K562 (cell line): Measurements from ENCODE around the gene VPREB3. TPM values are rescaled to one million over a fixed set of nuclear protein-coding genes. Genes with fewer than 3 reads are reported as not detected.

Experiments
- ATAC-seq: fragments of 200-7000 bp; cut with Tn5 transposase; 3 replicates; pipeline ENCODE4 v1.9.1; 2020; ENCODE audit warnings: moderate library complexity
- BruUV-seq: library from RNA; stranded (reverse); fragments of 400-500 nt; replicated peaks from 2 replicates; lab custom pipeline; 2021; lab: Mats Ljungman, UMichigan
- CTCF ChIA-PET: fragments of 300-600 bp; formaldehyde crosslinking; extraction: SDS; loops from one replicate; lab custom pipeline; 2021; ENCODE audit warnings: low intra/inter-chr PET ratio; lab: Yijun Ruan, JAX
- POLR2A ChIA-PET: fragments of 300-600, 350-650 bp; sonication (Branson Sonifier 250); formaldehyde crosslinking; extraction: SDS; loops from one replicate; lab custom pipeline; 2021; ENCODE audit warnings: antibody characterized with exemption, inconsistent platforms; lab: Yijun Ruan, JAX
- DNase-seq, 4 experiments: peaks; one replicate each; pipeline versions ENCODE4 v3.0.0 to v3.0.0-alpha.2; 2011 to 2018; ENCODE audit warnings: low spot score in 3 of 4, mixed read lengths in 3 of 4; ENCODE audit errors: extremely low read depth in 1 of 4
- FAIRE-seq: peaks from 2 replicates; lab custom pipeline; 2011; peaks lifted over from hg19 to GRCh38; lab: Jason Lieb, UNC
- H2AFZ ChIP-seq: 2 replicates; pipeline ENCODE4 v1.6.0; 2011; ENCODE audit warnings: low read depth, low read length, control low read depth, inconsistent platforms
- H3K27ac ChIP-seq: fragments of 200-600 bp; 3 replicates; pipeline ENCODE4 v1.8.0; 2011; ENCODE audit warnings: low read depth, mild to moderate bottlenecking, control low read depth, inconsistent platforms, low read length, moderate library complexity, mixed read lengths; ENCODE audit errors: extremely low read depth
- H3K27me3 ChIP-seq, 2 experiments: fragments of 300-600 bp in 1 of 2; 2 replicates in 1 of 2; 3 replicates in 1 of 2; pipeline versions ENCODE4 v1.6.0 to v1.8.0; 2011; ENCODE audit warnings: inconsistent platforms in 2 of 2, low read length in 2 of 2, mild to moderate bottlenecking in 1 of 2, mixed read lengths in 1 of 2, moderate library complexity in 1 of 2; ENCODE audit not compliant: control insufficient read depth in 2 of 2, insufficient read depth in 2 of 2
- H3K36me3 ChIP-seq: fragments of 300-600 bp; 3 replicates; pipeline ENCODE4 v1.8.0; 2011; ENCODE audit warnings: mild to moderate bottlenecking, low read length, inconsistent platforms; ENCODE audit not compliant: control insufficient read depth, insufficient read depth
- H3K4me1 ChIP-seq, 2 experiments: fragments of 200-600 bp in 1 of 2; replicated peaks in 1 of 2; 2 replicates in 1 of 2; 3 replicates in 1 of 2; pipeline versions ENCODE4 v1.5.1 to v1.8.0; 2011; ENCODE audit warnings: inconsistent platforms in 2 of 2, low read length in 2 of 2, mild to moderate bottlenecking in 1 of 2, mixed read lengths in 1 of 2, moderate library complexity in 1 of 2; ENCODE audit not compliant: control insufficient read depth in 2 of 2, insufficient read depth in 2 of 2
- H3K4me2 ChIP-seq: 2 replicates; pipeline ENCODE4 v1.6.1; 2011; ENCODE audit warnings: low read length, control low read depth, inconsistent platforms, mixed read lengths; ENCODE audit not compliant: insufficient read depth
- H3K4me3 ChIP-seq: fragments of 200-600 bp; sonication (generic), shearing (Covaris generic); 2 replicates; pipeline ENCODE4 v1.5.1; 2016; ENCODE audit warnings: control low read depth, inconsistent platforms
- H3K79me2 ChIP-seq: fragments of 200-600 bp; 3 replicates; pipeline ENCODE4 v1.8.0; 2011; ENCODE audit warnings: low read length, inconsistent platforms; ENCODE audit not compliant: control insufficient read depth, insufficient read depth
- H3K9ac ChIP-seq, 2 experiments: 2 replicates each; pipeline versions ENCODE4 v1.6.0 to v1.6.1; 2011; ENCODE audit warnings: low read depth in 2 of 2, low read length in 2 of 2, control low read depth in 1 of 2, inconsistent platforms in 1 of 2, mild to moderate bottlenecking in 1 of 2, mixed read lengths in 1 of 2; ENCODE audit not compliant: insufficient read depth in 1 of 2
- H3K9me1 ChIP-seq: one replicate; pipeline ENCODE4 v1.6.0; 2011; ENCODE audit warnings: inconsistent platforms, mild to moderate bottlenecking, low read length, moderate library complexity; ENCODE audit not compliant: control insufficient read depth, insufficient read depth
- H3K9me3 ChIP-seq: replicated peaks from 2 replicates; pipeline ENCODE4 v1.5.1; 2011; ENCODE audit warnings: low read depth, low read length, inconsistent platforms; ENCODE audit not compliant: control insufficient read depth, insufficient read depth
- H4K20me1 ChIP-seq: replicated peaks from 2 replicates; pipeline ENCODE4 v1.6.1; 2011; ENCODE audit warnings: low read length, inconsistent platforms, mixed read lengths; ENCODE audit not compliant: control insufficient read depth, insufficient read depth
- CEBPG ChIP-seq, 3 experiments: fragments of 200-800 bp in 1 of 3; sonication (Bioruptor generic) in 1 of 3; sonication (generic) in 1 of 3; formaldehyde crosslinking in 1 of 3; IDR thresholded peaks in 2 of 3; conservative IDR thresholded peaks in 1 of 3; 2 replicates each; pipeline versions ENCODE4 v1.6.1 to v1.8.0; 2016 to 2022; ENCODE audit warnings: missing compliant biosample characterization in 2 of 3, missing genetic modification characterization in 2 of 3, mild to moderate bottlenecking in 1 of 3, missing genetic modification reagents in 1 of 3
- E2F1 ChIP-seq: sonication (generic); formaldehyde crosslinking; IDR thresholded peaks from 2 replicates; pipeline ENCODE4 v1.8.1; 2023; ENCODE audit warnings: mild to moderate bottlenecking, missing genetic modification reagents, moderate library complexity
- NRF1 ChIP-seq, 2 experiments: fragments of 450-650 bp; IDR thresholded peaks in 1 of 2; conservative IDR thresholded peaks in 1 of 2; 2 replicates each; pipeline ENCODE4 v1.6.1; 2014; ENCODE audit warnings: mild to moderate bottlenecking in 2 of 2
- ZNF668 ChIP-seq: fragments of 250-450 bp; sonication (Bioruptor Pico); IDR thresholded peaks from 2 replicates; pipeline ENCODE4 v1.8.0; 2022; ENCODE audit warnings: mild to moderate bottlenecking, inconsistent platforms
- WGBS: fragments of 100-300 bp; shearing (Covaris generic); methylation state at CpG from one replicate; pipeline ENCODE4 v1.1.6; 2016; ENCODE audit warnings: low coverage, mixed read lengths; ENCODE audit not compliant: insufficient coverage; ENCODE audit errors: missing lambda C conversion rate; 5-methylcytosine and 5-hydroxymethylcytosine counted together
- in situ Hi-C: fragments of 300-500 bp; cut with MboI; formaldehyde crosslinking; loops from 4 replicates; pipeline ENCODE4 v1.15.0; 2018; ENCODE audit warnings: inconsistent platforms, mixed read lengths
- intact Hi-C: fragments of 100-400 bp; cut with micrococcal nuclease; formaldehyde crosslinking; loops from 2 replicates; pipeline ENCODE4 v1.14.2; 2022
- polyA plus RNA-seq, 8 experiments: library from polyadenylated mRNA; depleted of rRNA in 4 of 8; stranded (reverse) in 5 of 8; unstranded in 3 of 8; fragments of >200 nt; fragmentation: Nextera tagmentation in 2 of 8; fragmentation: Illumina TruSeq in 1 of 8; extraction: Ambion mirVana in 2 of 8; extraction: Trizol in 1 of 8; gene quantifications; 2 replicates each; pipeline versions ENCODE4 v1.2.1 to v1.2.3, GENCODE V29; 2011 to 2014; ENCODE audit warnings: inconsistent platforms in 1 of 8, missing spikeins in 1 of 8
- total RNA-seq, 7 experiments: library from RNA; depleted of rRNA in 6 of 7; stranded (reverse); fragments of >200 nt in 6 of 7; fragmentation: Illumina TruSeq in 2 of 7; extraction: Trizol in 2 of 7; gene quantifications; 2 replicates each; pipeline versions ENCODE4 v1.2.1 to v1.2.3, GENCODE V29; 2011 to 2021; ENCODE audit warnings: low replicate concordance in 1 of 7

Gene VPREB3
- total and polyA plus RNA-seq, 9 of the 15 experiments (the other 6 are each of a cell fraction or from before 2014, with no cell fraction given), result 0.14 to 0.71 (median 0.20) TPM; not detected in 6

DNA sequence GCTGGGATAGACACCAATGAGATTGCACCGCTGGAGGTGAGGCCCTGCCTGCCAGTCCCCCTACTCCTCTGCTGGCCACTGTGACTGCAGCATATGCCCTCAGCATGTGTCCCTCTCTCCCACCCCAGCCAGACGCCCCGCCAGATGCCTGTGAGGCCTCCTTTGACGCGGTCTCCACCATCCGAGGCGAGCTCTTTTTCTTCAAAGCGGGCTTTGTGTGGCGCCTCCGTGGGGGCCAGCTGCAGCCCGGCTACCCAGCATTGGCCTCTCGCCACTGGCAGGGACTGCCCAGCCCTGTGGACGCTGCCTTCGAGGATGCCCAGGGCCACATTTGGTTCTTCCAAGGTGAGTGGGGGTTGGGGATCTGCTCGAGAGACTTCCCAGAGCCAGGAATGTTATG is 26.8 kb upstream of the VPREB3 start:
- ATAC-seq (no peak), FAIRE-seq (no peak), DNase-seq (no peak)
- TF ChIP-seq NRF1 (conservative IDR thresholded peaks at IDR 0.05 in 1 of 2, IDR thresholded peaks at IDR 0.05 in 1 of 2) (no peak), ZNF668 (CRISPR knock-in tag) (no peak), CEBPG (CRISPR knock-in tag; IDR thresholded peaks at IDR 0.05) (no peak), CEBPG (tag; conservative IDR thresholded peaks at IDR 0.05 in 1 of 2, IDR thresholded peaks at IDR 0.05 in 1 of 2) (no peak), E2F1 (no peak)
- ChIA-PET POLR2A (no interaction called here), CTCF (no interaction called here)
- 61% methylated on average over 8 of the region's 15 CpGs for WGBS
- no peaks in the 10 kb centered on the region for H3K27me3 ChIP-seq
- H3K9me1 ChIP-seq, result no peaks in the 10 kb centered on the region
- no peaks in the 10 kb centered on the region for H3K79me2 ChIP-seq
- H3K4me2 ChIP-seq, result no peak overlapping the region
- H3K4me3 ChIP-seq, result no peak overlapping the region
- intact Hi-C loops (no loop called here), in situ Hi-C loops (no loop called here)
- peaks cover 0 to 22% of the 10 kb centered on the region in 2 experiments; a peak in 2 of 5 replicates for H3K4me1 ChIP-seq
- H3K9me3 ChIP-seq, result no peaks in the 10 kb centered on the region
- no TSS peak for BruUV-seq
- peak overlapping the region; percentile 45; the same call in 1 of the 2 replicates for H2AFZ ChIP-seq
- H3K9ac ChIP-seq, result peak overlapping the region in 1 of 2 experiments; percentile 50; a peak in 2 of 4 replicates
- no peaks in the 10 kb centered on the region for H4K20me1 ChIP-seq
- no peak overlapping the region for H3K27ac ChIP-seq
- H3K36me3 ChIP-seq, result no peaks in the 10 kb centered on the region
